H1 (cell line): ENCODE results near the gene TNKS2. TPM values are rescaled to one million over a fixed set of nuclear protein-coding genes. Genes with fewer than 3 reads are reported as not detected.
A peak's percentile ranks its signal among the peaks of the same experiment; 100 is the strongest.

Experiments used
- CTCF ChIA-PET: fragments of 300-600 bp; sonication (Branson Sonifier 250); formaldehyde crosslinking; loops from one replicate; lab custom pipeline; 2021; ENCODE audit not compliant: partially characterized antibody; lab: Charles Lee
- POLR2A ChIA-PET: fragments of 300-600 bp; sonication (Branson Sonifier 250); formaldehyde crosslinking; loops from one replicate; lab custom pipeline; 2021; ENCODE audit warnings: inconsistent platforms; ENCODE audit not compliant: partially characterized antibody; lab: Charles Lee
- DNase-seq, 2 experiments: peaks; one replicate each; pipeline versions ENCODE4 v3.0.0 to v3.0.0-alpha.2; 2010 to 2022; ENCODE audit warnings: low spot score in 2 of 2, low read depth in 1 of 2, mixed read lengths in 1 of 2
- FAIRE-seq: peaks from 2 replicates; lab custom pipeline; 2011; peaks lifted over from hg19 to GRCh38; lab: Jason Lieb, UNC
- H2AFZ ChIP-seq: 2 replicates; pipeline ENCODE4 v1.8.1; 2012; ENCODE audit warnings: low read length, inconsistent platforms
- H2AK5ac ChIP-seq: 2 replicates; pipeline ENCODE4 v1.6.1; 2013; ENCODE audit warnings: low read depth, low read length
- H2BK120ac ChIP-seq: replicated peaks from 2 replicates; pipeline ENCODE3; 2013; ENCODE audit warnings: low read depth, low read length, inconsistent platforms
- H2BK12ac ChIP-seq: 2 replicates; pipeline ENCODE4 v1.6.1; 2013; ENCODE audit warnings: low read depth, low read length
- H2BK15ac ChIP-seq: 2 replicates; pipeline ENCODE4 v1.6.1; 2013; ENCODE audit warnings: low read length
- H2BK20ac ChIP-seq: 2 replicates; pipeline ENCODE4 v1.6.1; 2013; ENCODE audit warnings: low read length
- H2BK5ac ChIP-seq: 2 replicates; pipeline ENCODE4 v1.6.1; 2013; ENCODE audit warnings: low read depth, low read length
- H3K14ac ChIP-seq: 2 replicates; pipeline ENCODE4 v1.6.1; 2013; ENCODE audit warnings: inconsistent platforms; ENCODE audit not compliant: insufficient read length
- H3K18ac ChIP-seq: 2 replicates; pipeline ENCODE4 v1.6.1; 2013; ENCODE audit warnings: low read length; ENCODE audit errors: extremely low read depth
- H3K23ac ChIP-seq: 2 replicates; pipeline ENCODE4 v1.6.1; 2013; ENCODE audit warnings: inconsistent platforms; ENCODE audit not compliant: insufficient read length
- H3K23me2 ChIP-seq: 2 replicates; pipeline ENCODE4 v1.6.1; 2013; ENCODE audit warnings: low read depth, low read length
- H3K27ac ChIP-seq: 2 replicates; pipeline ENCODE4 v1.6.1; 2011; ENCODE audit warnings: low read depth, low read length, inconsistent platforms
- H3K27me3 ChIP-seq, 4 experiments: replicated peaks in 1 of 4; 1 replicate in 1 of 4; 2 replicates in 3 of 4; pipeline versions ENCODE4 v1.6.1 to v1.8.1; 2011 to 2013; ENCODE audit warnings: low read length in 3 of 4, mild to moderate bottlenecking in 3 of 4, inconsistent platforms in 2 of 4, mixed read lengths in 2 of 4, moderate library complexity in 1 of 4; ENCODE audit not compliant: control insufficient read depth in 3 of 4, insufficient read depth in 3 of 4; ENCODE audit errors: extremely low read depth in 1 of 4
- H3K36me3 ChIP-seq, 4 experiments: 2 replicates each; pipeline versions ENCODE4 v1.6.1 to v1.8.1; 2011 to 2013; ENCODE audit warnings: mild to moderate bottlenecking in 4 of 4, low read length in 3 of 4, moderate library complexity in 2 of 4, control low read depth in 1 of 4, inconsistent platforms in 1 of 4; ENCODE audit not compliant: insufficient read depth in 4 of 4, control insufficient read depth in 2 of 4
- H3K4ac ChIP-seq: replicated peaks from 2 replicates; pipeline ENCODE3; 2013; ENCODE audit warnings: low read length, low read depth, mixed read lengths, inconsistent platforms; ENCODE audit not compliant: insufficient read length
- H3K4me1 ChIP-seq, 4 experiments: replicated peaks in 1 of 4; 1 replicate in 1 of 4; 2 replicates in 3 of 4; pipeline versions ENCODE4 v1.6.1 to v1.8.1; 2011 to 2013; ENCODE audit warnings: low read length in 3 of 4, inconsistent platforms in 2 of 4, mixed read lengths in 1 of 4; ENCODE audit not compliant: insufficient read depth in 4 of 4, control insufficient read depth in 3 of 4
- H3K4me2 ChIP-seq, 2 experiments: 2 replicates each; pipeline versions ENCODE4 v1.6.1 to v1.8.1; 2011 to 2013; ENCODE audit warnings: low read depth in 2 of 2, low read length in 2 of 2, control low read depth in 1 of 2, inconsistent platforms in 1 of 2, mild to moderate bottlenecking in 1 of 2; ENCODE audit not compliant: insufficient read depth in 1 of 2
- H3K4me3 ChIP-seq, 4 experiments: fragments of 200-600, 300-600 bp in 1 of 4; sonication (generic), shearing (Covaris generic), sonication (Bioruptor Twin) in 1 of 4; 2 replicates each; pipeline versions ENCODE4 v1.5.1 to v1.8.1; 2011 to 2016; ENCODE audit warnings: low read length in 4 of 4, low read depth in 3 of 4, control low read depth in 2 of 4, inconsistent platforms in 2 of 4, mild to moderate bottlenecking in 2 of 4, mixed read lengths in 1 of 4, moderate library complexity in 1 of 4; ENCODE audit not compliant: insufficient read depth in 2 of 4; ENCODE audit errors: extremely low read depth in 1 of 4
- H3K56ac ChIP-seq: replicated peaks from 2 replicates; pipeline ENCODE3; 2013; ENCODE audit warnings: low read depth, mild to moderate bottlenecking, mixed read lengths, low read length, inconsistent platforms; ENCODE audit not compliant: insufficient read length
- H3K79me1 ChIP-seq: 2 replicates; pipeline ENCODE4 v1.6.1; 2013; ENCODE audit warnings: low read depth, low read length, control low read depth
- H3K79me2 ChIP-seq, 2 experiments: 2 replicates each; pipeline versions ENCODE4 v1.6.1 to v1.8.1; 2012 to 2013; ENCODE audit warnings: low read length in 2 of 2, mild to moderate bottlenecking in 2 of 2, inconsistent platforms in 1 of 2; ENCODE audit not compliant: insufficient read depth in 2 of 2, control insufficient read depth in 1 of 2
- H3K9ac ChIP-seq, 4 experiments: replicated peaks in 1 of 4; 1 replicate in 1 of 4; 2 replicates in 3 of 4; pipeline versions ENCODE4 v1.6.1 to v1.8.1; 2011 to 2013; ENCODE audit warnings: low read depth in 3 of 4, low read length in 3 of 4, control low read depth in 2 of 4, mild to moderate bottlenecking in 2 of 4, moderate library complexity in 2 of 4, inconsistent platforms in 1 of 4; ENCODE audit errors: extremely low read depth in 1 of 4
- H3K9me3 ChIP-seq, 2 experiments: 2 replicates each; pipeline versions ENCODE4 v1.6.1 to v1.8.1; 2012 to 2013; ENCODE audit warnings: mild to moderate bottlenecking in 2 of 2, moderate library complexity in 2 of 2, control low read depth in 1 of 2, inconsistent platforms in 1 of 2, low read depth in 1 of 2, low read length in 1 of 2, mixed read lengths in 1 of 2; ENCODE audit not compliant: insufficient read depth in 2 of 2
- H4K20me1 ChIP-seq, 2 experiments: replicated peaks in 1 of 2; 2 replicates each; pipeline versions ENCODE3 to v1.8.1; 2011 to 2013; ENCODE audit warnings: inconsistent platforms in 2 of 2, low read length in 2 of 2, mild to moderate bottlenecking in 1 of 2; ENCODE audit not compliant: insufficient read depth in 2 of 2, control insufficient read depth in 1 of 2
- H4K5ac ChIP-seq: 2 replicates; pipeline ENCODE4 v1.6.1; 2013; ENCODE audit warnings: low read length, low read depth, mixed read lengths, inconsistent platforms; ENCODE audit not compliant: insufficient read length
- H4K8ac ChIP-seq: 2 replicates; pipeline ENCODE4 v1.8.0; 2013; ENCODE audit warnings: mild to moderate bottlenecking, moderate library complexity, low read length, inconsistent platforms; ENCODE audit not compliant: insufficient read depth; ENCODE audit errors: extremely low read depth
- H4K91ac ChIP-seq: replicated peaks from 2 replicates; pipeline ENCODE3; 2013; ENCODE audit warnings: low read length, mixed read lengths, inconsistent platforms; ENCODE audit not compliant: insufficient read length
- ASH2L ChIP-seq: fragments of 200-600, 300-600 bp; sonication (generic); IDR thresholded peaks from one replicate; pipeline ENCODE4 v1.7.1; 2017; ENCODE audit warnings: low read length
- CHD2 ChIP-seq: IDR thresholded peaks from 2 replicates; pipeline ENCODE4 v1.6.1; 2012; ENCODE audit warnings: low read length, improper control_type of control experiment
- CTCF ChIP-seq, 3 experiments: IDR thresholded peaks; 1 replicate in 2 of 3; 2 replicates in 1 of 3; pipeline versions ENCODE4 v1.5.1 to v1.6.1; 2011; ENCODE audit warnings: low read length in 3 of 3, mild to moderate bottlenecking in 3 of 3, inconsistent platforms in 2 of 3, low read depth in 1 of 3, moderate library complexity in 1 of 3; ENCODE audit not compliant: insufficient read depth in 1 of 3; ENCODE audit errors: control extremely low read depth in 1 of 3
- GABPA ChIP-seq: IDR thresholded peaks from 2 replicates; pipeline ENCODE4 v1.6.1; 2011; ENCODE audit warnings: mild to moderate bottlenecking, low read length, moderate library complexity, borderline replicate concordance; ENCODE audit not compliant: insufficient read depth
- KDM5A ChIP-seq: fragments of 200-600 bp; IDR thresholded peaks from 2 replicates; pipeline ENCODE4 v1.7.1; 2012; ENCODE audit warnings: mild to moderate bottlenecking, low read length, inconsistent platforms, mixed read lengths
- NANOG ChIP-seq: IDR thresholded peaks from 2 replicates; pipeline ENCODE4 v1.6.1; 2011; ENCODE audit warnings: low read length, low read depth, mild to moderate bottlenecking, inconsistent platforms; ENCODE audit not compliant: insufficient read depth, poor library complexity, severe bottlenecking
- POU5F1 ChIP-seq: IDR thresholded peaks from 2 replicates; pipeline ENCODE4 v1.6.1; 2011; ENCODE audit warnings: low read depth, mild to moderate bottlenecking, low read length, moderate library complexity
- RNF2 ChIP-seq: fragments of 200-900, 300-1000 bp; sonication (generic); IDR thresholded peaks from 2 replicates; pipeline ENCODE4 v1.7.1; 2016; ENCODE audit warnings: borderline replicate concordance, low read depth, mild to moderate bottlenecking, antibody characterized with exemption, low read length; ENCODE audit not compliant: poor library complexity, severe bottlenecking; ENCODE audit errors: missing control alignments
- SIN3A ChIP-seq, 2 experiments: IDR thresholded peaks in 1 of 2; conservative IDR thresholded peaks in 1 of 2; 2 replicates each; pipeline ENCODE4 v1.6.1; 2011 to 2012; ENCODE audit warnings: low read length in 2 of 2, improper control_type of control experiment in 1 of 2, low read depth in 1 of 2, mild to moderate bottlenecking in 1 of 2
- SP1 ChIP-seq: IDR thresholded peaks from 2 replicates; pipeline ENCODE4 v1.6.1; 2011; ENCODE audit warnings: low read depth, low read length
- TAF7 ChIP-seq: optimal IDR thresholded peaks from 2 replicates; pipeline ENCODE3; 2011; ENCODE audit warnings: low read depth, mild to moderate bottlenecking, inconsistent platforms, low read length, moderate library complexity, borderline replicate concordance
- WGBS, 2 experiments: shearing (Covaris generic) in 1 of 2; methylation state at CpG; one replicate each; pipeline versions ENCODE4 v1.1.6 to v1.1.7; 2013 to 2015; ENCODE audit warnings: low lambda C conversion rate in 2 of 2, mixed read lengths in 2 of 2, inconsistent platforms in 1 of 2, low coverage in 1 of 2, missing lambda C conversion rate in 1 of 2; ENCODE audit not compliant: insufficient replicate concordance in 2 of 2, insufficient coverage in 1 of 2, insufficient read length in 1 of 2; ENCODE audit errors: extremely low coverage in 1 of 2, missing lambda C conversion rate in 1 of 2; 5-methylcytosine and 5-hydroxymethylcytosine counted together
- polyA plus RNA-seq, 7 experiments: library from polyadenylated mRNA; depleted of rRNA in 3 of 7; stranded (reverse) in 5 of 7; unstranded in 2 of 7; fragments of >200 nt in 5 of 7; fragments of 200-250 nt in 2 of 7; gene quantifications; 1 replicate in 5 of 7; 2 replicates in 1 of 7; 4 replicates in 1 of 7; pipeline versions ENCODE4 v1.2.1 to v1.2.3, GENCODE V29; 2011 to 2013; ENCODE audit warnings: missing spikeins in 2 of 7, mixed read lengths in 2 of 7
- total RNA-seq: library from RNA; stranded (reverse); fragmentation: NEBNext Ultra II Directional; extraction: Animal tissue kit (Norgen Biotek cat#: 25700); gene quantifications from 2 replicates; pipeline ENCODE4 v1.2.1, GENCODE V29; 2021

Gene TNKS2
- total and polyA plus RNA-seq, 2 of the 8 experiments (the other 6 are each of a cell fraction or from before 2014, with no cell fraction given) = 23.3 to 73.6 TPM

- 0 out of 4 replicates have a peak, but pooled peaks cover 0 to 5% of the 10 kb centered on the region in 2 experiments for H3K9me3 ChIP-seq
- no peak overlapping the region for H2BK5ac ChIP-seq
- H2BK20ac ChIP-seq = no peak overlapping the region
- H3K4me2 ChIP-seq = no peak overlapping the region
- no peak overlapping the region for H4K91ac ChIP-seq
- no peak overlapping the region for H4K8ac ChIP-seq
- DNase-seq (no peak), FAIRE-seq (no peak)
- H3K18ac ChIP-seq = no peak overlapping the region
- no peak overlapping the region for H2AK5ac ChIP-seq
- H3K56ac ChIP-seq = no peak overlapping the region
- ChIA-PET POLR2A (interaction anchor here (0.6 to 1.3 kb wide), 3 partner anchors 10 to 262 kb away, joined by 3 to 5 read pairs (median 3); no protein-coding TSS in a partner anchor), CTCF (interaction anchor here (1.5 kb wide), 1 partner anchor 41 kb away, joined by 3 read pairs; no protein-coding TSS in a partner anchor)
- no peaks in the 10 kb centered on the region for H4K20me1 ChIP-seq
- H3K4ac ChIP-seq = no peak overlapping the region
- no peak overlapping the region for H3K27ac ChIP-seq
- peaks cover 0 to 3% (median 1%) of the 10 kb centered on the region in 4 experiments; a peak in 2 of 7 replicates for H3K4me1 ChIP-seq
- no peak overlapping the region for H2BK15ac ChIP-seq
- no peak overlapping the region for H2BK12ac ChIP-seq
- H2AFZ ChIP-seq = peak overlapping the region; percentile 65
- H3K9ac ChIP-seq = no peak overlapping the region
- no peaks in the 10 kb centered on the region for H3K36me3 ChIP-seq
- H3K14ac ChIP-seq = no peak overlapping the region
- no peaks in the 10 kb centered on the region for H3K79me1 ChIP-seq
- no peak overlapping the region for H3K4me3 ChIP-seq
- 79% methylated on average over 8 of the region's 8 CpGs; no CpG with 5 or more reads in 1 of the 2 experiments for WGBS, 2 experiments
- H3K23ac ChIP-seq = no peak overlapping the region
- H2BK120ac ChIP-seq = no peak overlapping the region
- H3K23me2 ChIP-seq = no peaks in the 10 kb centered on the region
- H3K79me2 ChIP-seq = no peaks in the 10 kb centered on the region
- H3K27me3 ChIP-seq = no peaks in the 10 kb centered on the region
- no peak overlapping the region for H4K5ac ChIP-seq
- no peak for TF ChIP-seq SP1
- no peak for TF ChIP-seq KDM5A
- no peak for TF ChIP-seq GABPA
- no peak for TF ChIP-seq SIN3A (conservative IDR thresholded peaks at IDR 0.05 in 1 of 2, IDR thresholded peaks at IDR 0.05 in 1 of 2; ENCODE audit: low read depth in 1 of 2, low read length in 2 of 2)
- no peak for TF ChIP-seq CTCF (IDR thresholded peaks at IDR 0.05; ENCODE audit: control extremely low read depth in 1 of 3, insufficient read depth in 1 of 3, low read depth in 1 of 3, low read length in 3 of 3)
- TF ChIP-seq RNF2 = no peak
- TF ChIP-seq TAF7 = no peak
- TF ChIP-seq ASH2L = no peak
- no peak for TF ChIP-seq CHD2
- no peak for TF ChIP-seq POU5F1
- TF ChIP-seq NANOG = no peak
Measured at GRCh38 chr10:91897421-91897820, 99.2 kb downstream of the TNKS2 start.
